Left kidney (tissue), 8 donors: ENCODE results near the gene FOXD4L6. TPM values are rescaled to one million over a fixed set of nuclear protein-coding genes. Genes with fewer than 3 reads are reported as not detected.
"Not testable (repeated sequence)": the region's sequence is repeated elsewhere in the genome, so short reads cannot be mapped to it uniquely, and the experiment has no call there.

Experiments
- DNase-seq: peaks from one replicate; pipeline ENCODE4 v3.0.0-alpha.2; 2013
- long read RNA-seq, 8 donors: transcript quantifications; one replicate each; lab custom pipeline, GENCODE V29; 2026
- polyA plus RNA-seq: library from polyadenylated mRNA; unstranded; fragments of 120-200 nt; gene quantifications from one replicate; pipeline ENCODE4 v1.2.1, GENCODE V29; 2013; ENCODE audit not compliant: insufficient read length

Gene FOXD4L6
- not detected for polyA plus RNA-seq
- long read RNA-seq, donor 1 = 0 reads
- long read RNA-seq, donor 2 = 0 reads
- long read RNA-seq, donor 3 = 0 reads
- long read RNA-seq, donor 4 = 0 reads
- long read RNA-seq, donor 5 = 0 reads
- long read RNA-seq, donor 6, partial matches to known transcripts = 0 of 1 reads
- long read RNA-seq, donor 6, other reads (novel, unspliced or antisense) = 0 of 1 reads
- long read RNA-seq, donor 7 = 0 reads
- long read RNA-seq, donor 8 = 0 reads

- not testable (repeated sequence) for DNase-seq
Measured at GRCh38 chr9:41128581-41128980, at the start of gene FOXD4L6. TSS of gene FOXD4L6 (minus strand) at chr9:41128681. CDS start at chr9:41128383, 298 bp downstream.

- DNase-seq = not testable (repeated sequence)
Measured at GRCh38 chr9:41174994-41175393, 46.5 kb upstream of the FOXD4L6 start.

GRCh38 chr9:41150116-41150515 lies 21.6 kb upstream of the FOXD4L6 start:
- DNase-seq = not testable (repeated sequence)

GRCh38 chr9:41141878-41142277 lies 13.4 kb upstream of the FOXD4L6 start:
- DNase-seq = not testable (repeated sequence)

GRCh38 chr9:41126746-41127446 lies 1.6 kb downstream of the FOXD4L6 start:
- DNase-seq = not testable (repeated sequence)

GRCh38 chr9:41125936-41126335 lies 2.5 kb downstream of the FOXD4L6 start:
- DNase-seq = not testable (repeated sequence)

GRCh38 chr9:41125109-41125658 lies 3.3 kb downstream of the FOXD4L6 start:
- DNase-seq = not testable (repeated sequence)

GRCh38 chr9:41124250-41125108 lies 4.0 kb downstream of the FOXD4L6 start:
- DNase-seq = not testable (repeated sequence)

GRCh38 chr9:41123812-41124211 lies 4.7 kb downstream of the FOXD4L6 start:
- not testable (repeated sequence) for DNase-seq

- not testable (repeated sequence) for DNase-seq
Measured at GRCh38 chr9:41123396-41123795, 5.1 kb downstream of the FOXD4L6 start.

- not testable (repeated sequence) for DNase-seq
Measured at GRCh38 chr9:41120696-41121095, 7.8 kb downstream of the FOXD4L6 start.

- not testable (repeated sequence) for DNase-seq
Measured at GRCh38 chr9:41119719-41120118, 8.8 kb downstream of the FOXD4L6 start.

GRCh38 chr9:41119311-41119710 lies 9.2 kb downstream of the FOXD4L6 start:
- not testable (repeated sequence) for DNase-seq

GRCh38 chr9:41113348-41113747 lies 15.1 kb downstream of the FOXD4L6 start:
- DNase-seq = not testable (repeated sequence)

- DNase-seq = not testable (repeated sequence)
Measured at GRCh38 chr9:41111414-41111813, 17.1 kb downstream of the FOXD4L6 start.

GRCh38 chr9:41110913-41111312 lies 17.6 kb downstream of the FOXD4L6 start:
- not testable (repeated sequence) for DNase-seq

- not testable (repeated sequence) for DNase-seq
Measured at GRCh38 chr9:41109253-41109652, 19.2 kb downstream of the FOXD4L6 start.

GRCh38 chr9:41108816-41109215 lies 19.7 kb downstream of the FOXD4L6 start:
- not testable (repeated sequence) for DNase-seq

- not testable (repeated sequence) for DNase-seq
Measured at GRCh38 chr9:41106472-41107116, 21.9 kb downstream of the FOXD4L6 start.

- not testable (repeated sequence) for DNase-seq
Measured at GRCh38 chr9:41105557-41106253, 22.8 kb downstream of the FOXD4L6 start.

GRCh38 chr9:41104542-41104941 lies 23.9 kb downstream of the FOXD4L6 start:
- DNase-seq = not testable (repeated sequence)
